HEK293T (cell line): Measurements from ENCODE around the gene OPTN.
A peak's percentile ranks its signal among the peaks of the same experiment; 100 is the strongest.

ENCODE experiments used
- CTCF ChIA-PET: fragments of 350-600 bp; formaldehyde crosslinking; extraction: SDS; loops from one replicate; lab custom pipeline; 2021; ENCODE audit warnings: antibody characterized with exemption, inconsistent platforms; lab: Yijun Ruan, JAX
- POLR2A ChIA-PET: fragments of 350-600 bp; formaldehyde crosslinking; extraction: SDS; loops from one replicate; lab custom pipeline; 2020; ENCODE audit warnings: antibody characterized with exemption, inconsistent platforms; lab: Yijun Ruan, JAX
- DNase-seq: peaks from one replicate; pipeline ENCODE4 v3.0.0; 2012; ENCODE audit warnings: mixed read lengths; ENCODE audit errors: extremely low spot score
- ARNT ChIP-seq: fragments of 450-650 bp; IDR thresholded peaks from 2 replicates; pipeline ENCODE4 v1.6.1; 2017; ENCODE audit warnings: mild to moderate bottlenecking
- BHLHE40 ChIP-seq: fragments of 450-650 bp; IDR thresholded peaks from 2 replicates; pipeline ENCODE4 v1.6.1; 2016; ENCODE audit warnings: mild to moderate bottlenecking, moderate library complexity, borderline replicate concordance
- CTBP1 ChIP-seq: fragments of 450-650 bp; IDR thresholded peaks from 2 replicates; pipeline ENCODE4 v1.6.1; 2016; ENCODE audit warnings: borderline replicate concordance
- ELF4 ChIP-seq: fragments of 450-650 bp; IDR thresholded peaks from 2 replicates; pipeline ENCODE4 v1.6.1; 2017; ENCODE audit warnings: antibody characterized with exemption
- FOXA1 ChIP-seq: fragments of 450-650 bp; IDR thresholded peaks from 2 replicates; pipeline ENCODE4 v1.6.1; 2016; ENCODE audit warnings: mild to moderate bottlenecking
- FOXK2 ChIP-seq: fragments of 450-650 bp; IDR thresholded peaks from 2 replicates; pipeline ENCODE4 v1.6.1; 2016; ENCODE audit warnings: mild to moderate bottlenecking
- FOXM1 ChIP-seq: fragments of 450-650 bp; IDR thresholded peaks from 2 replicates; pipeline ENCODE4 v1.6.1; 2017; ENCODE audit warnings: mild to moderate bottlenecking, borderline replicate concordance
- HDGF ChIP-seq: fragments of 450-650 bp; IDR thresholded peaks from 2 replicates; pipeline ENCODE4 v1.6.1; 2017; ENCODE audit warnings: antibody characterized with exemption, borderline replicate concordance
- L3MBTL2 ChIP-seq: fragments of 450-650 bp; conservative IDR thresholded peaks from 2 replicates; pipeline ENCODE4 v1.6.1; 2016; ENCODE audit warnings: mild to moderate bottlenecking
- LEF1 ChIP-seq: fragments of 450-650 bp; IDR thresholded peaks from 2 replicates; pipeline ENCODE4 v1.6.1; 2017; ENCODE audit warnings: mild to moderate bottlenecking, borderline replicate concordance
- NFRKB ChIP-seq: fragments of 450-650 bp; IDR thresholded peaks from 2 replicates; pipeline ENCODE4 v1.6.1; 2016; ENCODE audit warnings: mild to moderate bottlenecking, moderate library complexity
- SP1 ChIP-seq: fragments of 450-650 bp; IDR thresholded peaks from 2 replicates; pipeline ENCODE4 v1.6.1; 2017
- SUZ12 ChIP-seq: fragments of 450-650 bp; IDR thresholded peaks from 2 replicates; pipeline ENCODE4 v1.6.1; 2016; ENCODE audit warnings: mild to moderate bottlenecking
- TARDBP ChIP-seq: fragments of 450-650 bp; IDR thresholded peaks from 2 replicates; pipeline ENCODE4 v1.6.1; 2016
- ZNF384 ChIP-seq: fragments of 450-650 bp; IDR thresholded peaks from 2 replicates; pipeline ENCODE4 v1.6.1; 2016
- TF ChIP-seq, protein P1 (sequence below): fragments of 450-650 bp; IDR thresholded peaks from 2 replicates; pipeline ENCODE4 v1.6.1; 2016

OPTN gene

DNA sequence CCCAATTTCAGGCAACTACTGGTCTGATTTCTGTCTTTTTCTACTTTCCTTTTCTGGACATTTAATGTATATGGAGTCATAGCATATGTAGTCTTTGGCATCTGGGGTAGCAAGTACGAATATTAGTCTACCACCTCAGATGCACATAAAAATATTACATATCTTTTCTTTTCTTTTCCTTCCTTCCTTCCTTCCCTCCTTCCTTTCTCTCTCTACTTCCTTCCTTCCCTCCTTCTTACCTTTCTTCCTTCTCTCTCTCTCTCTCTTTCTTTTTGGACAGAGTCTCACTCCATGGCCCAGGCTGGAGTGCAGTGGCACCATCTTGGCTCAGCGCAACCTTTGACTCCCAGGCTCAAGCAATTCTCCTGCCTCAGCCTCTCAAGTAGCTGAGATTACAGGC lies 4.0 kb upstream of the OPTN start:
- ChIA-PET POLR2A (no interaction called here), CTCF (no interaction called here)
- DNase-seq, result no peak
- no peak for TF ChIP-seq SUZ12

DNA sequence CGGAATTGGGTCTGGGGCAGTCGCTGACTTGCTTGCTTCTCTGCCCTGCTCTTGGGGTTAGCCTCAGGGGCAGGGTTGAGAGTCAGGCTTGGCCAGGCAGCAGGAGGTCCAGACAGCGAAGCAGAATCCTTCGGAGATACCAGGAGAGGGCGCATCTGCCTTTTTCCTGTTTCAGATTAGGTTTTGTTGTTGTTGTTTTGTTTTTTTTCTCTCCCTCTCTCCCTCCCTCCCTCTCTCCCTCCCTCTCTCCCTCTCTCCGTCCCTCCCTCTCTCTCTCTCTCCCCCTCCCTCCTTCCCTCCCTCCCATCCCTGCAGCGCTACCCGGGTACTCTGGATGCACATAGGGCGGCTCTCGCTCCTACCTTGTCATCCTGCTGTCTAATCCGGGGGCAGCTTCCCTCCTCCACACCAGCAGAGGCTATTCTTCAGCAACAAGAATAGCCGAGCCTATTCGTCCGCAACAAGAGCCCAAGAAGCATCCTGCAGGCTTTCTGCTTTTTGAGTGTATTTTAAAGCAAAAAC lies 758 bp upstream of the OPTN start:
- peak; percentile 53 for DNase-seq
- POLR2A ChIA-PET, result interaction anchor here (1.2 to 1.3 kb wide), 2 partner anchors 61 to 437 kb away, joined by 3 read pairs; no protein-coding TSS in a partner anchor
- CTCF ChIA-PET, result interaction anchor here (0.6 to 1.6 kb wide), 10 partner anchors 11 to 1334 kb away, joined by 3 to 11 read pairs (median 3); no protein-coding TSS in a partner anchor
- TF ChIP-seq SUZ12 (no peak), LEF1 (no peak), BHLHE40 (no peak), ELF4 (no peak), ARNT (no peak), L3MBTL2 (no peak), FOXK2 (no peak), ZNF384 (no peak), TARDBP (no peak), FOXM1 (no peak)
- TF ChIP-seq, protein P1, sequence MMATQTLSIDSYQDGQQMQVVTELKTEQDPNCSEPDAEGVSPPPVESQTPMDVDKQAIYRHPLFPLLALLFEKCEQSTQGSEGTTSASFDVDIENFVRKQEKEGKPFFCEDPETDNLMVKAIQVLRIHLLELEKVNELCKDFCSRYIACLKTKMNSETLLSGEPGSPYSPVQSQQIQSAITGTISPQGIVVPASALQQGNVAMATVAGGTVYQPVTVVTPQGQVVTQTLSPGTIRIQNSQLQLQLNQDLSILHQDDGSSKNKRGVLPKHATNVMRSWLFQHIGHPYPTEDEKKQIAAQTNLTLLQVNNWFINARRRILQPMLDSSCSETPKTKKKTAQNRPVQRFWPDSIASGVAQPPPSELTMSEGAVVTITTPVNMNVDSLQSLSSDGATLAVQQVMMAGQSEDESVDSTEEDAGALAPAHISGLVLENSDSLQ, result no peak

DNA sequence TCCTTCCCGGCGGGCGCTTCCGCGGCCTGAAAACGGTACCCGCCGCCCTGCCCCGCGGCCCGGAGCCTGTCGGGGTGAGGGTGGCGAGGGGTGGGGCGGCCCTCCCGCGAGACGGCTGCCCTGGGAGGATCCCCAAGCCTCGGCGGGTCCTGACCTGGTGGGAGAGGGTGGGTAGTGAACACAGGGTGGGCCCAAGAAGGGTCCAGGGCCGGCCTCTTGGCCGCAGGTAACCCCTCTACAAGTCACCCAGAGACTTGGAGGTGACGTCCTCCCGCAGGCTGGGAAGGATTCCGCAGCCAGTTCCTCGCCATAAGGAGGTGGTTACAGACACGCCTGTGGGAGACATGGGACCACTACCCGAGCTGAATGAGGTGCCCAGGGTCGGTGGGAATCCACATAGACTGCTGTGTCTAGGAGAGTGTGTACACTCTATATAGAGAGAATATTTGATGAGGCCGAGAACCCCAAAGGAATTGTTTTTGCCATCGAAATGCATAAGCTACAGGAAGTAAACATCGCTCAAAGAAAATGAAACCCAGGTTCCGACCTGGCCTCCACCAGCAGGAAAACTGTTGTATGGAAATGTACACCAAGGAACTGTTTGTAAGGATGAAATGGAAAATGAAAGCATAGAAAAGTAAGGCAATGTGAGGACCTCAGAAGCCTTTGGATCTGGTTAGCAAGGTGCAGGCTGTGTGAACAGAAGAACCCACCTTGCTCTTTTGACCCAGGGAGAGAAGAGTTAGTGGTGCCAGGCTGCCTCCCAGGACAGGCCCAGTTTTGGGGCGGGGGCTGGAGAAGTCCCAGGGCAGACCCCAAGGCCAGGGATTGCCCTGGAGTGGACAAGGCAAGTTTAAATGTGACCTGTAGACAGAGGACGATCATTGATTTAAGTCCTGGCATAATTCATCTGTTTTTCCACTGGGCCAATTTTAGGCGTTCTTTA lies 659 bp downstream of the OPTN start:
- peak; percentile 25 for DNase-seq
- POLR2A ChIA-PET, result interaction anchor here (1.2 to 1.3 kb wide), 2 partner anchors 60 to 436 kb away, joined by 3 read pairs; no protein-coding TSS in a partner anchor
- CTCF ChIA-PET, result interaction anchor here (0.6 to 1.6 kb wide), 7 partner anchors 12 to 1287 kb away, joined by 3 to 11 read pairs (median 4); no protein-coding TSS in a partner anchor
- TF ChIP-seq LEF1 (no peak), SP1 (no peak), HDGF (no peak), TARDBP (no peak), ZNF384 (no peak), NFRKB (no peak), ELF4 (no peak)
- TF ChIP-seq, protein P1, result no peak

DNA sequence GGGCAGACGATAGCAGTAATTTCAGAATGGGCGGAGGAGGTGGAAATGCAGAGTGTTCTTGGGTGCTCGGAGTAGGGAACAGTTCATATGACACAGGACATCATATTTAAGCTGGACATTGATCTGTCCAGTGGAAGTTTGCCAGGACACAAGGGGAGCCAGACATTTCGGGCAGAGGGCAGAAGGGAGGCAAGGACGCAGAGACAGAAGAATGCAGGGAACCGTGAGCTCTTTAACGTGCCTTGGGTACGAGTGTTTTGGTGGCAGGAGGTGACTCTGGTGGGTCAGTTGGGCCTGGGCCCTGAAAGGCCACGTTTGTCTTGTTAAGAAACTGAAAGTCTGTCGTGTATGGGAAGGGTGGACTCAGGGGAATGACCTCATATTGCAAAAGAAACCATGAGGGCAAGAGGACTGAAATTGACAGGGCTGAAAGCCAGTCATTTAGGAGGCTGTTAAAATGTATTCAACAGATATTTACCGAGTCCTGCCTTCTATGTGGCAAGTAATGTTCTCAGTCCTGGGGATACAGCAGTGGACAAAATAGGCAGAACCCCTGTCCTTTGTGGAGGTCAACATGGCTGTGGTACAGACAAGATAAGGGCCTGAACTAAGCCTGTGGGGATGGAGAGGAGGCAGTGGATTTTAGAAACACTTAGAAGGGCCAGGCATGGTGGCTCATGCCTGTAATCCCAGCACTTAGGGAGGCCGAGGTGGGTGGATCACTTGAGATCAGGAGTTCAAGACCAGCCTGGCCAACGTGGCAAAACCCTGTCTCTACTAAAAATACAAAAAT lies 2.2 kb downstream of the OPTN start:
- DNase-seq, result no peak
- TF ChIP-seq SUZ12 (no peak), ARNT (no peak), BHLHE40 (no peak), L3MBTL2 (no peak), SP1 (no peak), ELF4 (no peak), NFRKB (no peak), FOXA1 (no peak), FOXM1 (no peak)
- POLR2A ChIA-PET, result no interaction called here
- CTCF ChIA-PET, result interaction anchor here (0.6 kb wide), 1 partner anchor 46 kb away, joined by 3 read pairs; no protein-coding TSS in a partner anchor

DNA sequence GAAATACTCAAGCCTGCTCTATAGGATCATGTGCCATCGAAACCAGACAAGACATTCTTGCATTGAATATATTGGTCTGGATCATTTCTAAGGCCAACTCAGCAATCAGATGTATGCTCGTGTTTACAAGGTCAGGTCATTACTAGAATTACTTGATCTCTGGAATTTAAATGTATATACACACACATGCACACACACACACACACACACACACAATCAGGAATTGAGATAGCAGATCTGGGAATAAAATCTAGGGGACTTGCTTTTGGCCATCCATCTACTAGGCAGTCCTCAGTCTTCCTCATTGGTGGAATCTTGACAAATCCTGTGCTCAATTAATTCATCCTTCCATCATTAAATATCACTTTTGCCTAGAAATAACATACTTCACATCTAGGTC lies 3.6 kb downstream of the OPTN start:
- TF ChIP-seq FOXK2 (no peak), ELF4 (no peak), BHLHE40 (no peak), CTBP1 (no peak), L3MBTL2 (no peak), ZNF384 (no peak), SUZ12 (no peak), ARNT (no peak), TARDBP (no peak), NFRKB (no peak), FOXA1 (no peak), LEF1 (no peak), HDGF (no peak), FOXM1 (no peak), SP1 (no peak)
- TF ChIP-seq, protein P1, result no peak
- ChIA-PET POLR2A (no interaction called here), CTCF (interaction anchor here (0.6 kb wide), 2 partner anchors 35 to 791 kb away, joined by 3 to 5 read pairs; no protein-coding TSS in a partner anchor)
- no peak for DNase-seq

DNA sequence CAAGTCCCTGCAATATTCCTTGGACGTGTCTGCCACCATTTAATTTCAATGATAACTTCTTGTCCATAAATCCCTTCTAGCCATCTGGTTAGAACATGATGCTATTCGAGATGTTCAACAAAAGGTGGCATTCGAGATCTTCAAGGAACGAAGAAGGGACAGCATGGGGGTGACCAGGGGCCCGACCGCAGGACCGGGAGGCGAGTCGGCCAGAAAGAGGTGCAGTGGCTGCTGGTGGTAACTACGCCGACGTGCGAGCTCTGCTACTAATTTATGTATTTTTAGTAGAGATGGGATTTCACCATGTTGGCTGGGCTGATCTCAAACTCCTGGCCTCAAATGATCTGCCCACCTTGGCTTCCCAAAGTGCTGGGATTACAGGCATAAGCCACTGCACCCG lies 4.7 kb downstream of the OPTN start:
- CTCF ChIA-PET, result no interaction called here
- POLR2A ChIA-PET, result no interaction called here
- no peak for DNase-seq
- no peak for TF ChIP-seq ARNT
- no peak for TF ChIP-seq SUZ12
- no peak for TF ChIP-seq NFRKB
- TF ChIP-seq CTBP1, result no peak
- no peak for TF ChIP-seq TARDBP
- no peak for TF ChIP-seq LEF1
- no peak for TF ChIP-seq ELF4
